Measurements from ENCODE around the gene STIL.
"Not testable (repeated sequence)": the region's sequence is repeated elsewhere in the genome, so short reads cannot be mapped to it uniquely, and the experiment has no call there.

The STIL gene

DNA sequence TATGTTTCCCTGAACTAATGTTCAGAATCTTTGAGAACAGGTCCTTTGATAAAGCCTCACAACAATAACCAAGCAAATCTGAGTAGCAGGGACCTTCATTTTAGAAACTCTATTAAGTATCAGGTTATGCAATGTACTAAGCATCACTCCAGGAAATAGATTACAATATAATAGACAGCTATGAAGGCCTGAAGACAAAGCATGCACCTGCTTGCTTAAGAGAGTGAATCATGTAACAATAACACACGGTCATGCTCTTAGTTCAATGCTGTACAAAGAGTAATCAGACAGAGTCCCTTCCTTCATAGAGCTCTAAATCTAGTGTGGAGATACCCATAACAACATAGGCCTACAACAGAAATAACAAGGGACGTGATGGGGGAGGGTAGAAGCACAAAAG is 11.6 kb upstream of the STIL start:
- TF ChIP-seq, protein P1, sequence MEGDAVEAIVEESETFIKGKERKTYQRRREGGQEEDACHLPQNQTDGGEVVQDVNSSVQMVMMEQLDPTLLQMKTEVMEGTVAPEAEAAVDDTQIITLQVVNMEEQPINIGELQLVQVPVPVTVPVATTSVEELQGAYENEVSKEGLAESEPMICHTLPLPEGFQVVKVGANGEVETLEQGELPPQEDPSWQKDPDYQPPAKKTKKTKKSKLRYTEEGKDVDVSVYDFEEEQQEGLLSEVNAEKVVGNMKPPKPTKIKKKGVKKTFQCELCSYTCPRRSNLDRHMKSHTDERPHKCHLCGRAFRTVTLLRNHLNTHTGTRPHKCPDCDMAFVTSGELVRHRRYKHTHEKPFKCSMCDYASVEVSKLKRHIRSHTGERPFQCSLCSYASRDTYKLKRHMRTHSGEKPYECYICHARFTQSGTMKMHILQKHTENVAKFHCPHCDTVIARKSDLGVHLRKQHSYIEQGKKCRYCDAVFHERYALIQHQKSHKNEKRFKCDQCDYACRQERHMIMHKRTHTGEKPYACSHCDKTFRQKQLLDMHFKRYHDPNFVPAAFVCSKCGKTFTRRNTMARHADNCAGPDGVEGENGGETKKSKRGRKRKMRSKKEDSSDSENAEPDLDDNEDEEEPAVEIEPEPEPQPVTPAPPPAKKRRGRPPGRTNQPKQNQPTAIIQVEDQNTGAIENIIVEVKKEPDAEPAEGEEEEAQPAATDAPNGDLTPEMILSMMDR (IDR thresholded peaks at IDR 0.05; ENCODE audit: unreplicated experiment in 3 of 3) = no peak
- no peaks in the 10 kb centered on the region for H3K9me3 Mint-ChIP-seq
- no peaks in the 10 kb centered on the region for H3K36me3 Mint-ChIP-seq (ENCODE audit: low read depth)
- H3K4me1 Mint-ChIP-seq = no peaks in the 10 kb centered on the region
- H3K4me3 Mint-ChIP-seq = no peak overlapping the region
- H3K27me3 Mint-ChIP-seq (ENCODE audit: low read depth) = no peaks in the 10 kb centered on the region
- no peak overlapping the region for H3K27ac Mint-ChIP-seq

DNA sequence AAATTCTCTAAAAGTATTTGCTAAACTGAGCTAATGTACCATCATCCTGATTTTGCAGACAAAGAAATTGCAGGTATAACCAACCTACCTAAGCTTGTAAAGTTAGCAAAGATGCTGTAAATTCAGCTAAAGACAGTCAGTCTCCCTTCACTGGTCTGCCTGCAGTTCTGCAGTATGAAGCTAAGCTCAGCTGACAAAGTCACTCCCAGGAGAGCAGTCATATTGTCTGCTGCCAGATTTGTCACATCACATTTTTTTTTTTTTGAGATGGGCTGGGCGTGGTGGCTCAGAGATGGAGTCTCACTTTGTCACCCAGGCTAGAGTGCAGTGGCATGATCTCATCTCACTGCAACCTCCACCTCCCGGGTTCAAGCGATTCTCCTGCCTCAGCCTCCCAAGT is 10.7 kb upstream of the STIL start:
- no peak overlapping the region for H3K4me3 Mint-ChIP-seq
- no peaks in the 10 kb centered on the region for H3K9me3 Mint-ChIP-seq
- no peaks in the 10 kb centered on the region for H3K4me1 Mint-ChIP-seq
- H3K36me3 Mint-ChIP-seq (ENCODE audit: low read depth) = no peaks in the 10 kb centered on the region
- no peak overlapping the region for H3K27ac Mint-ChIP-seq
- H3K27me3 Mint-ChIP-seq (ENCODE audit: low read depth) = no peaks in the 10 kb centered on the region
- TF ChIP-seq, protein P1 (IDR thresholded peaks at IDR 0.05; ENCODE audit: unreplicated experiment in 3 of 3) = no peak

DNA sequence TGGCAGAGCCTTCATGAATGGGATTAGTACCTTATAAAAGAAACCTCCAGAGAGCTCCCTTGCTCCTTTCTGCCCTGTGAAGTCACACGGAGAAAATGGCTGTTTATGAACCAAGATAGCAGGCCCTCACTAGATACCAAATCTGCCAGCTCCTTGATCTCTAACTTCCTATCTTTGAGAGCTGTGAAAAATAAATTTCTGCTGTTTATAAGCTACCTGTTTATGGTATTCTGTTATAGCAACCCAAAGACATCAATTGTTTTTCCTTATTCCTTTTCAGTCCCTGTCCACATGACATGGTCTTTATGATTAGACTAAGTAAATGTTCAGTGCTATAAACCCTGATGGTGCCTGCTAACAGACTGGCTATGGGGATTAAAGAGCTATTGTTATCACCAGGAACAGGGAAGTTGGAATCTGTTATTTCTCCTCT is 9.7 kb upstream of the STIL start:
- TF ChIP-seq, protein P1 (IDR thresholded peaks at IDR 0.05; ENCODE audit: unreplicated experiment in 3 of 3) = no peak
- Mint-ChIP-seq H3K4me1 (no peaks in the 10 kb centered on the region), H3K27me3 (ENCODE audit: low read depth) (no peaks in the 10 kb centered on the region), H3K36me3 (ENCODE audit: low read depth) (no peaks in the 10 kb centered on the region), H3K27ac (no peak overlapping the region), H3K4me3 (no peak overlapping the region), H3K9me3 (no peaks in the 10 kb centered on the region)

DNA sequence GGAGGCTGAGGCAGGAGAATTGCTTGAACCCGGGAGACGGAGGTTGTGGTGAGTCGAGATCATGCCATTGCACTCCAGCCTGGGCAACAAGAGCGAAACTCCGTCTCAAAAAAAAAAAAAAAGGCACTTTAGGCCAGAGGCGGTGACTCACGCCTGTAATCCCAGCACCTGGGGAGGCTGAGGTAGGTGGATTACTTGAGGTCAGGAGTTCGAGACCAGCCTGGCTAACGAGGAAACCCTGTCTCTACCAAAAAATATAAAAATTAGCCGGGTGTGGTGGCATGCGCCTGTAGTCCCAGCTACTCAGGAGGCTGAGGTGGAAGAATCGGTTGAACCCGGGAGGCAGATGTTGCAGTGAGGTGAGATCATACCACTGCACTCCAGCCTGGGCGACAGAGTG is 6.0 kb upstream of the STIL start:
- not testable (repeated sequence) for H3K27ac Mint-ChIP-seq; H3K4me3 Mint-ChIP-seq; H3K27me3 Mint-ChIP-seq (ENCODE audit: low read depth); H3K4me1 Mint-ChIP-seq; H3K36me3 Mint-ChIP-seq (ENCODE audit: low read depth); H3K9me3 Mint-ChIP-seq

DNA sequence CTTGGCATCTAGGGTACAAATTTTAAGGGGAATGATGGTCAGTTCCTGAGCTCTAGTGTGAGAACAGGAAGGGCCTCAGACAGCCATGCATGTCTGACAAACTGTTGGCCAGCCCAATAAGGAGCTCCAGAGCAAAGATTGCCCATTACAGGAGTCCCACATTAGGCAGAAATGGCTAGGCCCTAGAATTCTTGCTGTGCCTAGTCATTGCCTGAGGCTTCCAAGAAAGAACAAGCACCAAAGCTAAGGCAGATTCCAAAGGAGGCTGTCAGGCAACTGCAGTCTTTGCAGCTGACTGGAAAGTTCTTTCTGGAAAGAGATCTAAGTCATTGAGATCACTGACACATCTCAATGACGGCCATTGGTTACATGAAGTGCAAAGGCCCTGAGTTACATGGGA is 3.9 kb upstream of the STIL start:
- H3K9me3 Mint-ChIP-seq = no peaks in the 10 kb centered on the region
- TF ChIP-seq, protein P1 (IDR thresholded peaks at IDR 0.05; ENCODE audit: unreplicated experiment in 3 of 3) = no peak
- H3K36me3 Mint-ChIP-seq (ENCODE audit: low read depth) = no peaks in the 10 kb centered on the region

DNA sequence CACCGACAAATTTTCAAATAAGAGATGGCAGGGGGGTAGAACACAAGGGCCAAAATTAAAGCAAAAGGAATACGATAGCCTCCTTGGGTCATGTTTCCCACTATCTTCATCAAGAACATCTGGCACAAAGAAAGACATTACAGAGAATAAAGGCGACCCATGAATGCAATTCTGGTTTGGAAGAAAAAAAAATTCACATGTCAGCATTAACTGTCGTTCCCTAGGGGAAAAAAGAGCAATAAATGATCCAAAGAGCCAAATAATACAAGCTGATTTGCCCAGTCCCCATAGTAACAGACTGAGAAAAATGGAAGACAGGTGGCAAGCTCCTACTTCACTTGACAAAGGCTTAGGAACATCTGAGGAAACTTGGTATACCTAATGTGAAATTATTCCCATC is 4.5 kb downstream of the STIL start:
- TF ChIP-seq, protein P1 (IDR thresholded peaks at IDR 0.05; ENCODE audit: unreplicated experiment in 3 of 3) = no peak
- Mint-ChIP-seq H3K27me3 (ENCODE audit: low read depth) (no peaks in the 10 kb centered on the region), H3K36me3 (ENCODE audit: low read depth) (peaks cover 16% of the 10 kb centered on the region), H3K27ac (no peak overlapping the region), H3K4me1 (peaks cover 18% of the 10 kb centered on the region), H3K9me3 (no peaks in the 10 kb centered on the region), H3K4me3 (no peak overlapping the region)

More for the DNA sequence above, 3.9 kb upstream of the STIL start:
- H3K4me1 Mint-ChIP-seq = peaks cover 15% of the 10 kb centered on the region
- no peak overlapping the region for H3K27ac Mint-ChIP-seq
- H3K27me3 Mint-ChIP-seq (ENCODE audit: low read depth) = no peaks in the 10 kb centered on the region
- no peak overlapping the region for H3K4me3 Mint-ChIP-seq
